A673 (cell line): ENCODE results near the gene MCM3AP.

Experiments used
- CTCF ChIP-seq: fragments of 300-800, 200-600 bp; sonication (generic); conservative IDR thresholded peaks from 2 replicates; pipeline ENCODE4 v1.5.1; 2017; ENCODE audit warnings: low read depth, mild to moderate bottlenecking, antibody characterized with exemption, low read length, moderate library complexity, mixed read lengths
- EZH2 ChIP-seq: fragments of 200-600 bp; sonication (generic); IDR thresholded peaks from 2 replicates; pipeline ENCODE4 v1.6.1; 2017; ENCODE audit warnings: borderline replicate concordance, low read depth, mild to moderate bottlenecking, mixed read lengths, antibody characterized with exemption, low read length; ENCODE audit not compliant: poor library complexity, severe bottlenecking

GRCh38 chr21:46323710-46324389 lies 38.4 kb upstream of the MCM3AP start, which contains the start of the genes C21orf58 and PCNT:
- TF ChIP-seq CTCF: no peak
- TF ChIP-seq EZH2: no peak
